Activated T-cell treated with anti-CD3 and anti-CD28 coated beads, Interleukin-2, amount 50 U/mL, for 4 hours (primary cell): ENCODE results near the gene KRTAP5-1. TPM values are rescaled to one million over a fixed set of nuclear protein-coding genes. Genes with fewer than 3 reads are reported as not detected.

ENCODE experiments used
- ATAC-seq, 2 donors: fragments of 200-7000 bp; cut with Tn5 transposase; one replicate each; pipeline ENCODE4 v1.10.0; 2021
- DNase-seq: peaks from one replicate; pipeline ENCODE4 v3.0.0-alpha.2; 2020
- H3K27me3 Mint-ChIP-seq: one replicate; pipeline ENCODE4 v1.8.0; 2021; ENCODE audit warnings: low read depth, mixed read lengths
- H3K36me3 Mint-ChIP-seq: one replicate; pipeline ENCODE4 v1.8.0; 2022; ENCODE audit warnings: mixed read lengths; ENCODE audit not compliant: insufficient read depth
- H3K4me1 Mint-ChIP-seq: one replicate; pipeline ENCODE4 v1.8.0; 2021; ENCODE audit warnings: low read depth, mixed read lengths
- H3K4me3 Mint-ChIP-seq: one replicate; pipeline ENCODE4 v1.8.0; 2021; ENCODE audit warnings: mild to moderate bottlenecking, moderate library complexity, mixed read lengths
- H3K9me3 Mint-ChIP-seq: one replicate; pipeline ENCODE4 v1.8.0; 2021; ENCODE audit warnings: mixed read lengths
- total RNA-seq, 3 donors: library from RNA; stranded (reverse); gene quantifications; one replicate each; pipeline ENCODE4 v1.2.1, GENCODE V29; 2021

KRTAP5-1 gene
- total RNA-seq, 3 donors from 2014 or later = not detected

DNA sequence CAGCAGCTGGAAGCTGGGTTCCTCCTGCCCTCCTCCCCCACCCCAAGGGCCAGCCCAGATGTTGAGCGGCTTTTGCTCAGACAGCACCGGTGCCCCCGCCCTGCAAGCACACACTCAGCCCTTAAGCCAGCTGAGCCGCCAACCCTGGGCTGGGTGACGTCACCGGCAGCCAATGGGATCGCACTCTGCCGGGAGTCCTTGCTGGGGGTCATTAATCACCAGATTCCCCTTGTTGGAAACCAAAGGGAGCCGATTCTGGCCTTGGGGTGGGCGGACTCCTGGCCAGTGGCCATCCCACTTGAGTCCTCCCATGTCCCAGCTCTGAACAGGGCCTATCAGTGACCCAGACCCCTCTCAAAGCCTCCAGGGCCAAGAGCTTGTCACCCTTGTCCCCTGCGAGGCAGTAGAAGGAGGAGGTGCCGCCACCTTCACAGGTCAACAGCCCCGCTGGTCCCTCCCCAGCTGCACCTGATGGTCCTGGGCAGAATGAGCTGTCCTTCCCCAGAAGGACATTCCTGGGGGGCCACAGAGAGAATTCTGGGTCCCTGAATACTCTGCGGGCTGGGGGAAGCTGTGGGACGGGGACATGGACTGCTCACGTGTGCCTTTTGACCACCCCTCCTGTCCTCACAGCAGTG, 20.4 kb downstream of the KRTAP5-1 start:
- Mint-ChIP-seq H3K9me3 (no peaks in the 10 kb centered on the region), H3K27me3 (no peaks in the 10 kb centered on the region), H3K4me1 (peaks cover 10% of the 10 kb centered on the region), H3K36me3 (peaks cover 3% of the 10 kb centered on the region), H3K4me3 (no peak overlapping the region)
- no peak for ATAC-seq
- DNase-seq = no peak

DNA sequence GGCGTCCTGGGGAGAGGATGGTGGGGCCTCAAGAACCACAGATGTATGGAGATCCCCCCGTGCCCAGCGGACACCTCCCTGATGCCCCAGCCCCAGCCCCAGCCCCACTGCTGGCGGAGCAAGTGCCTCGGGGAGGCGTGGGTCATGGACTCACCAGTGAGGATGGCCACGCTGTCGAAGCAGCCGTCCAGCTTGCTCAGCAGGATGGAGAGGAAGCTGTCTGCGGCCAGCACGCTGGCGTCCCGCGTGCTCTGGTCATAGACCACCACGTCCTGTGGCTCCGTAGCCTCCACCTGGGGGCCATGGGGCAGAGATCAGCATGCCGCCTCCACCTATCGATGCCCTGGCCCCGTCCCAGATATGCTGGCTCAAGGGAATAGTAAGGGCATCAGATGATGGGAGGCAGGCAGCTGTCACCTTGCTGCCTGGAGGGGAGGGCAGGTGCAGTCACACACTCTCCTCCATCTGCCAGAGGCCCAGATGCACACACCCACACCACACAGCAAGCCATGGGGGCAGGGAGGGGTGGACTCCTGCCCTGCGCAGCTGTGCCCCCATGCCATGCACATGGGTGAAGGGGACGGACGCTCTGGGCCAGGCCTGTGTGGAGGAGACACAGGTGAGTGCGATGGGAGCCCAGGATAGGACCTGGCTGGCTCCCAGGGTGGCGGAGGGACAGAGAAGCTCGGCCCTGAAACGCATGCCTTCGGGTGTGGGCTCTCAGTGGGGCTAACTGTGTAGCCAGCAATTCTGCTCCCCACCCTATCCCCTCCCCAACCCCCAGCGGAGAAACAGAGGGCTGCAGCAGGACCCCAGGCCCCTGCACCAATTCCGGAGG, 21.2 kb downstream of the KRTAP5-1 start:
- H3K4me1 Mint-ChIP-seq = peaks cover 2% of the 10 kb centered on the region

GRCh38 chr11:1563149-1563638, 21.9 kb downstream of the KRTAP5-1 start:
- H3K27me3 Mint-ChIP-seq = no peaks in the 10 kb centered on the region
- peaks cover 3% of the 10 kb centered on the region for H3K36me3 Mint-ChIP-seq
- DNase-seq = no peak
- ATAC-seq = no peak
- no peaks in the 10 kb centered on the region for H3K4me1 Mint-ChIP-seq
- H3K4me3 Mint-ChIP-seq = no peak overlapping the region
- no peaks in the 10 kb centered on the region for H3K9me3 Mint-ChIP-seq

More for the DNA sequence above, 21.2 kb downstream of the KRTAP5-1 start:
- DNase-seq (no peak), ATAC-seq (no peak)
- no peak overlapping the region for H3K4me3 Mint-ChIP-seq
- H3K9me3 Mint-ChIP-seq = no peaks in the 10 kb centered on the region
- H3K36me3 Mint-ChIP-seq = peaks cover 3% of the 10 kb centered on the region
- no peaks in the 10 kb centered on the region for H3K27me3 Mint-ChIP-seq

- no peak for DNase-seq
- H3K27me3 Mint-ChIP-seq = no peaks in the 10 kb centered on the region
- H3K36me3 Mint-ChIP-seq = peaks cover 6% of the 10 kb centered on the region
- no peaks in the 10 kb centered on the region for H3K9me3 Mint-ChIP-seq
- ATAC-seq = no peak
- no peak overlapping the region for H3K4me3 Mint-ChIP-seq
- H3K4me1 Mint-ChIP-seq = no peaks in the 10 kb centered on the region
Measured at GRCh38 chr11:1562469-1563148, 22.5 kb downstream of the KRTAP5-1 start.

DNA sequence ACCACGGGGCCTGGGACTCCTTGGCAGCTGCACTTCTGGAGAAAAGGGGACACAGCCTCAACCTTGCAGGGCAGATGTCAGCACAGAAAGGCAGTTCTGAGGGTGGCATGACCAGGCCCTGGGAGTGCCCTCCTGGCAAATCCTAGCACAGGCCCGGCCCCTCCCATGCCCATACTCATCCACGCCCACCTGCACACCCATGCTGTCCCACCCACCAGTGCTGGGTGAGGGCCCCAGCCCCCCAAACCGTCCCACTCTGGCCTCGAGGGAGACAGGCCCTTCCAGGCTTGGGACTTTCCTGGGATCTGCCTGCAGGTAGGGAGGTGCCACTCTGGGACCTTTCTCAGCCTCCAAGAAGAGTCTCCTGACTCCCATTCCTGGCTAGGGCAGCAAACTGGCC, 23.1 kb downstream of the KRTAP5-1 start:
- no peak overlapping the region for H3K4me3 Mint-ChIP-seq
- H3K36me3 Mint-ChIP-seq = peaks cover 6% of the 10 kb centered on the region
- ATAC-seq = no peak
- H3K4me1 Mint-ChIP-seq = no peaks in the 10 kb centered on the region
- no peaks in the 10 kb centered on the region for H3K9me3 Mint-ChIP-seq
- H3K27me3 Mint-ChIP-seq = no peaks in the 10 kb centered on the region
- DNase-seq = no peak

DNA sequence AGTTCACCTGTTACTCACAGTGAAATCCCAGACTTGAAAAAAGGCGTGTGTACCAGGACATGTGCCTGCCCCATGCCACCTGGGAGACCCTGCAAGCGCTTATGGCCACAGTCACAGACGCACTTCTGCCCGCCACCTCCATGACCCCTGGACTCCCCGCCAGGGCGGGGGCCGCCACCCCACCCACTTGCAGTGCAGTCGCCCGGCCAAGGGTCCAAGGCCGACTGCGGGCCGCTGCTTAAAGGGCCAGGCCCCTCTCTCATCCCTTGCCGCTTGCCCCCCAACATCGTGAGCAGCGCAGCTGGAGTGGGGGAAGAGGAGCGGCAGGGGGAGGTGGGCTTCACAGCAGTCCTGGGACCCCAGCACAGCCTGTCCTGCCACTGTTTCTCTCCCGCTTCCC, 23.8 kb downstream of the KRTAP5-1 start:
- Mint-ChIP-seq H3K4me1 (no peaks in the 10 kb centered on the region), H3K27me3 (no peaks in the 10 kb centered on the region), H3K36me3 (peaks cover 6% of the 10 kb centered on the region), H3K9me3 (no peaks in the 10 kb centered on the region), H3K4me3 (no peak overlapping the region)
- ATAC-seq (no peak), DNase-seq (no peak)

- peaks cover 6% of the 10 kb centered on the region for H3K36me3 Mint-ChIP-seq
- DNase-seq = no peak
- no peak overlapping the region for H3K4me3 Mint-ChIP-seq
- H3K27me3 Mint-ChIP-seq = no peaks in the 10 kb centered on the region
- no peaks in the 10 kb centered on the region for H3K9me3 Mint-ChIP-seq
- no peak for ATAC-seq
- no peaks in the 10 kb centered on the region for H3K4me1 Mint-ChIP-seq
Measured at GRCh38 chr11:1560649-1561251, 24.3 kb downstream of the KRTAP5-1 start.

DNA sequence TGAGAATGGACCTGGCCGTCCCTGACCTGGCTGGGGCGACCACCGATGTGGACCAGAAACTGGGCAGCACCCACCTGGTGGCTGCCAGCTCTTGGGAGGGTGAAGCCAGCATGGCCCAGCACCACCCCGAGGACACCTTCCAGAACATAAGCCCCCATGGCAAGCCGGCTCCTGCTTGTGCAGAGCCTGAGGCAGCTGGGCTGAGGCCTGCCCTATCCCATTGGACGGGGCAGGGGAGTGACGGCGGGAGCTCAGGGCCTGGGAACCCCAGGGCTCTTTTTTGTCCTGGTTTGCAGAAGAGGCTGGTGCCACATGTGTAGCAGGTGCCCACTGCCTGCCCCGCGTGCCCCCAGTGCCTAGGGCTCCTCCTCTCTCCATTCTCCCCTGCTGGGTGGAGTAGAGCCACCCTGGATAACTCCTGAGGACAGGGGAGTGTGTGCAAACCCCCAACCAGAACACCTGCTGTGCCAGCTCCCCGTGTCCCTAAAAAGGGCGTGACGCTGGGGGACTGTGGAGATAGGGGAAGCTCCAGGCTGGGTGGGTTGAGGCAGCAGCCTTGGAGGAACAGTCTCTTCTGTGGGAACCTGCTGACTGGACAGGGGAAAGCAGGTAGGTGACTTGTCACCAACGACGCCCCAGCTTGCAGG, 25.0 kb downstream of the KRTAP5-1 start:
- H3K4me3 Mint-ChIP-seq = no peak overlapping the region
- ATAC-seq (no peak), DNase-seq (no peak)
- no peaks in the 10 kb centered on the region for H3K4me1 Mint-ChIP-seq
- no peaks in the 10 kb centered on the region for H3K9me3 Mint-ChIP-seq
- no peaks in the 10 kb centered on the region for H3K27me3 Mint-ChIP-seq
- H3K36me3 Mint-ChIP-seq = peaks cover 6% of the 10 kb centered on the region

DNA sequence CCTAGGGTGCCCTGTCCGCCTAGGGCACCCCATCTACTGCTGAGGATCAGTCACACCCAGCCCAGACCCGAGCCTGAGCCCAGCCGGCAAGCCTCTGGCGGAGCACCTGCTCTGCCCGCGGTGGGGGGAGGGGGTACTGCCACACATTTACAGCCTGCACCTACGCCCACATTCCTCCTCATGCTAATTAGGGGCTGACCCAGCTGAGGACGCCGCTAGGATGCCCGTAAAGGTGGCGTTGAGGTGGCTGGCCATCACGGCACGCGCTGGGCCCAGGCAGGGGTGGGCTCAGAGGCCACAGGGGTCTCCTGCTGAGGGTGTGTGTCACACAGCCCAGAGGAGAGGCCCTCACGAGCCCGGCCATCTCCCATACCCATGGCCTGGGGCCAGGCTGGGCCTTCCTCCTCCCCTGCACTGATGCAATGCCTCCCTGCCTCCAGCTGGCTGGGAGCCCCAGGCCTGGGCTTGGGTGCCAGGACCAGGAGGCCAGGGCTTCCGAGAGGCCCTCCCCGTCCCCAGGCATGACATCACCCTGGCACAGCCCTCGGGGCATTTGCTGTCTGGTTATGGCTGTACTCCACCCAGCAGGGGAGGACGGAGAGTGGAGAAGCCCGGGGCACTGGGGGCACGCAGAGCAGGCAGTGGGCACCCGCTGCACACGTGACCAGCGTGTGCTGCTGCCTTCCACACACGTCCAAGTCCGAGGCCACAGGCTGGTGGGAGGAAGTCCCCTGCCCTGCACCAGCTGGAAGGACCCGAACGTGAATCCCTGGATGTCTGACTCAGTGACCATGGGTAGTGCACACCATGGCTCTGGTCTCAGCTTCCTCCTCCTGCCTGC, 25.8 kb downstream of the KRTAP5-1 start:
- H3K9me3 Mint-ChIP-seq = no peaks in the 10 kb centered on the region
- H3K4me3 Mint-ChIP-seq = no peak overlapping the region
- no peaks in the 10 kb centered on the region for H3K4me1 Mint-ChIP-seq
- no peak for DNase-seq
- peak in 1 of 2 donors; percentile 12 for ATAC-seq
- peaks cover 6% of the 10 kb centered on the region for H3K36me3 Mint-ChIP-seq
- H3K27me3 Mint-ChIP-seq = no peaks in the 10 kb centered on the region

- no peak for ATAC-seq
- Mint-ChIP-seq H3K9me3 (no peaks in the 10 kb centered on the region), H3K36me3 (peaks cover 6% of the 10 kb centered on the region), H3K27me3 (peaks cover 3% of the 10 kb centered on the region), H3K4me3 (no peak overlapping the region), H3K4me1 (no peaks in the 10 kb centered on the region)
- no peak for DNase-seq
Measured at GRCh38 chr11:1558775-1559110, 26.3 kb downstream of the KRTAP5-1 start.

DNA sequence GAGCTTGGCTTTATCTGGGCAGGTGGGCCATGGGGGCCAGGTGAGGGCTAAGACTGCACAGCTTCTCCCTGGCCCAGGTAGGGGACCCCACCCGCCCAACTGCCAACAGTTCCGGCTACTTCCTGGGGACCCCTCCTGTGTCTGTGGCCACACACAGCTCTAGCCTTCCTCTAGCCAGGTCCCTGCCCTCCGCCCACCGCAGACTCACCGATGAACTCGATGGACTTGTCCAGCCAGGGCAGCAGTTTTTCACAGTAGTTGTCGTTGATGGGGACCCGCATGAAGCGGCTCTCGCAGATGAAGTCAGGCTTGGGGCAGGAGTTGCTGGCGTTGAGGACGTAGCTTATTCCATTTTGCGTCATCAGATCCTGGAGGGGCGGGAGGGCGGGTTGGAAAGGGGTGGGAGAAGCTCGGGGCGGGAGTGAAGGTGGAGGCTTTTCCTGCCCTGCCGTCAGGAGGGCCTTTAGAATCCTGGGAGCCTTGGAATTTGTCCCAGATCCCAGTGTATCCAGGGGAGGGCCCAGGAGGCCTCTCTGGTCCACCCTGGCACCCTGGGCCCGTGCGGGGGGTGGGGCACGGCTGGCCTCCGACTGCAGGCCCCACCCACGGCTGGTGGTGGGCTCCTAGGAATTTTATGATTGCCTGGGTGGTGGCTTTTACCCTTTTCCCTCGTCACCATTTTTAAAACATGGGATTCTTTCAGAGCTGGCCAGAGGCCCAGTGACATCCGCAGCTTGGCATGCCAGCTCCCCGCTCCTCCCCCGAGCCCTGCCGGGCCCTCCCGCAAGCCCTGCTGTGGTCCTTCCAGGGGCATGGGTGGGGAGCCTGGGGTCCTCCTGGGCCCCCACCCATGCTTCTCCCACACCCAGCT, 26.9 kb downstream of the KRTAP5-1 start:
- H3K4me1 Mint-ChIP-seq = no peaks in the 10 kb centered on the region
- H3K9me3 Mint-ChIP-seq = no peaks in the 10 kb centered on the region
- H3K36me3 Mint-ChIP-seq = peaks cover 6% of the 10 kb centered on the region
- H3K27me3 Mint-ChIP-seq = peaks cover 6% of the 10 kb centered on the region
- DNase-seq = no peak
- no peak overlapping the region for H3K4me3 Mint-ChIP-seq
- no peak for ATAC-seq

DNA sequence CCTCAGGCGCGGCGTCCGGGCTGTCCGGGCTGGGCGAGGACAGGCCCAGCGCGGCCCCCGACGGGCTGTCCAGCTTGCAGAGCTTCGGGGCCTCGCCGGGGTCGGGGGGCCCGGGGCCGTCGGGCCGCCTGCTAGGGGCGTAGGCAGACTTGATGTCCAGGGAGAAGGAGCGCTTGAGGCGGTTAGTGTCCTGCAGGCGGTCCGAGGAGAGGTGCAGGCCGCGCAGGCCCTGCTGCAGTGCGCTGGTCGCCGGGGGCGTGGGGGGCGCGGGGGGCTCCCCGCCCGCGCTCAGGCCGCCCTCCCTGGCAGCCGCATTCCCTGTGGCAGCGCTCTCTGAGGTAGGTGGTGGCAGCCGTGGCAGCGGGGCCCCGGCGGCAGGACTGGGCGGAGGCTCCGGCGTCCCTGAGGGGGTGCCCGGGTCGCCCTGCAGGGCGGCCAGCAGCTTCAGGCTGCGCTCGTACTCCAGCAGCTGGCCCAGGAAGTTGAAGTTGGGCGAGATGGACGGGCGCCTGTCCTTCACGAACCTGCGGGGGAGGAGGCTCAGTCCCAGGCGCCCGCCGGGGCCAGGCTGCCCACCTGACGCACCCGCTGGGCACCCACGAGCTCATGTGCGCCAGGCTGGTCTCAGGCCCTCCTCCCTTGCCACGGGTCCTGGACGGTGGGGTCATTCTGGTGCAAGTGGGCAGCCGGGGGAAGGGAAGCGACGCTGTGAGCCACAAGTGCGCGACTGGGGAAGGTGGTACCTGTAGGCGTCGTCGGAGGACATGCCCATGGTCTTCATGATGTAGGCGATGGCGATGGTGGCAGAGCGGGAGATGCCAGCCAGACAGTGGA, 27.8 kb downstream of the KRTAP5-1 start:
- Mint-ChIP-seq H3K36me3 (peaks cover 6% of the 10 kb centered on the region), H3K4me3 (no peak overlapping the region), H3K9me3 (no peaks in the 10 kb centered on the region), H3K27me3 (peaks cover 8% of the 10 kb centered on the region), H3K4me1 (no peaks in the 10 kb centered on the region)
- no peak for DNase-seq
- ATAC-seq = no peak
